Measurements from ENCODE around the gene OR10A4. TPM values are rescaled to one million over a fixed set of nuclear protein-coding genes. Genes with fewer than 3 reads are reported as not detected.

The OR10A4 gene
- total and polyA plus RNA-seq, 9 of the 15 experiments (the other 6 are each of a cell fraction or from before 2014, with no cell fraction given) = not detected

- peak; percentile 66; the same call in 1 of the 2 replicates for TF ChIP-seq MGA (IDR thresholded peaks at IDR 0.05)
- TF ChIP-seq GATA2 (CRISPR knock-in tag; IDR thresholded peaks at IDR 0.05) = no peak
- TF ChIP-seq MXI1 (IDR thresholded peaks at IDR 0.05; ENCODE audit: low read depth, low read length) = peak; percentile 32; the same call in 1 of the 2 replicates
- TF ChIP-seq NCOR1 (IDR thresholded peaks at IDR 0.05) = no peak
- TF ChIP-seq JUN (IDR thresholded peaks at IDR 0.05; ENCODE audit: borderline replicate concordance, low read depth, low read length) = peak; percentile 40; the same call in 1 of the 2 replicates
- TF ChIP-seq JUN (CRISPR knock-in tag; IDR thresholded peaks at IDR 0.05; ENCODE audit: borderline replicate concordance) = no peak; the same call in 1 of the 2 replicates
- peak; percentile 56 to 77 for TF ChIP-seq MNT (conservative IDR thresholded peaks at IDR 0.05)
- TF ChIP-seq PTRF (tag; IDR thresholded peaks at IDR 0.05) = no peak
- no peak for TF ChIP-seq MTA2 (IDR thresholded peaks at IDR 0.05; ENCODE audit: low read depth)
- TF ChIP-seq SPI1 (IDR thresholded peaks at IDR 0.05; ENCODE audit: borderline replicate concordance, low read depth, low read length) = peak; percentile 20; the same call in 1 of the 2 replicates
Observed at GRCh38 chr11:6926208-6927029, 50.0 kb downstream of the OR10A4 start, which contains the start of gene ZNF215 (continued).
